SU-DHL-6 (cell line): Measurements from ENCODE around the gene SPEF2.

ENCODE experiments used
- CTCF ChIP-seq: fragments of 200-600 bp; sonication (generic); IDR thresholded peaks from one replicate; pipeline ENCODE4 v1.5.1; 2017; ENCODE audit warnings: antibody characterized with exemption, mild to moderate bottlenecking, low read length, moderate library complexity; ENCODE audit not compliant: insufficient read depth, poor library complexity, severe bottlenecking
- EZH2phosphoT487 ChIP-seq: fragments of 200-600 bp; sonication (generic), shearing (Covaris generic); conservative IDR thresholded peaks from 2 replicates; pipeline ENCODE4 v1.6.1; 2018; ENCODE audit warnings: mild to moderate bottlenecking, antibody characterized with exemption, low read length, moderate library complexity, mixed read lengths

DNA sequence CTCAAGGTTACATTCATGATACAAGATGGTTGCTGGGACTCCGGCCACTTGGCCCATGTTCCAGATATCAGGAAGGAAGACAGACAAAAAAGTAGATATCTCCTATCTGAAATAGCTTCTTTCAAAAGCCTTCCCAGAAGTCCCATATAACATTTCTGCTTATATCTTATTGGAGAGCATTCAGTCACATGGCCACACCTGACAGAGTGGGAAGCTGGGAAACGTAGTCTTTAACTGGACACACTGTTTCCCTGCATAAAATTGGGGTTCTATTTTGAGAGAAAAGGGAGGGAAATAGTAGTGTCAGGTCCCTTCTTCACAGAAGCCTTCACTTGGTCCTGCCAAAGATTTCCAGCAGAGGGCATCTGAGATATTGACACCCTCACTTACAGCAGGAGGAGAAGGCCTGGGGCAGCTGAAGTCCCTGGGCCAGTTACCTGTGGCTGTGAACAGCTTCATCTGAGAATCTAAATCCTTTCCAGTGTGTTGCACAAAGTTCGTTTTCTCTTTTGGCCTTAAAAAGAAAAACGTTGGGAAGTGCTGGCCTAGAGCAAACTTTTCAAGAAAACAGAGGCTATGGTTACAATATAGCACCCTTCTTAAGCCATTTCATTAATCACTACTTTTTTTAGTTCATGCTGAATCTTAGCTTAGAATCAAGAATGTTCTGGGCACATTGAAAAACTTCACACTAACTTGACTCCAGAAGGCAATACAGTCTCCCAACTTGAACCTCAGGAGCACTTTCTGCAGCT, 33.5 kb downstream of the SPEF2 start:
- TF ChIP-seq CTCF = no peak
- no peak for TF ChIP-seq EZH2phosphoT487
